Mesenchymal stem cell (in vitro differentiated cells and primary cell): ENCODE measurements around the gene NSDHL.

ENCODE experiments used
- DNase-seq: peaks from one replicate; pipeline ENCODE4 v3.0.0-alpha.2; 2013
- H2AFZ ChIP-seq: one replicate; pipeline ENCODE4 v1.6.1; 2013; ENCODE audit warnings: low read depth, mild to moderate bottlenecking, control low read depth, inconsistent platforms, low read length, moderate library complexity
- H2AK5ac ChIP-seq: 2 replicates; pipeline ENCODE4 v1.6.1; 2013; ENCODE audit warnings: low read length, moderate library complexity, mild to moderate bottlenecking, inconsistent platforms; ENCODE audit not compliant: severe bottlenecking
- H2BK120ac ChIP-seq: one replicate; pipeline ENCODE4 v1.6.1; 2013; ENCODE audit warnings: low read depth, mild to moderate bottlenecking, inconsistent platforms, low read length, moderate library complexity
- H2BK12ac ChIP-seq, 2 experiments: one replicate each; pipeline ENCODE4 v1.6.1; 2013; ENCODE audit warnings: inconsistent platforms in 2 of 2, low read length in 2 of 2, mild to moderate bottlenecking in 2 of 2, moderate library complexity in 2 of 2, control low read depth in 1 of 2
- H2BK15ac ChIP-seq: one replicate; pipeline ENCODE4 v1.6.1; 2013; ENCODE audit warnings: mild to moderate bottlenecking, low read depth, inconsistent platforms; ENCODE audit not compliant: poor library complexity, severe bottlenecking
- H2BK5ac ChIP-seq: 2 replicates; pipeline ENCODE4 v1.6.1; 2013; ENCODE audit warnings: low read depth, mild to moderate bottlenecking, low read length, control low read depth, inconsistent platforms; ENCODE audit not compliant: poor library complexity, severe bottlenecking
- H3K14ac ChIP-seq, 2 experiments: one replicate each; pipeline ENCODE4 v1.6.1; 2013; ENCODE audit warnings: inconsistent platforms in 2 of 2, low read length in 2 of 2, control low read depth in 1 of 2, mild to moderate bottlenecking in 1 of 2, moderate library complexity in 1 of 2
- H3K18ac ChIP-seq, 2 experiments: one replicate each; pipeline ENCODE4 v1.6.1; 2013; ENCODE audit warnings: inconsistent platforms in 2 of 2, low read length in 2 of 2, control low read depth in 1 of 2, low read depth in 1 of 2, mild to moderate bottlenecking in 1 of 2
- H3K23ac ChIP-seq, 2 experiments: one replicate each; pipeline ENCODE4 v1.6.1; 2013; ENCODE audit warnings: inconsistent platforms in 2 of 2, low read length in 2 of 2, mild to moderate bottlenecking in 2 of 2, moderate library complexity in 2 of 2, control low read depth in 1 of 2
- H3K27ac ChIP-seq: 2 replicates; pipeline ENCODE4 v1.5.1; 2013; ENCODE audit warnings: mild to moderate bottlenecking, moderate library complexity, low read length, control low read depth, inconsistent platforms; ENCODE audit not compliant: poor library complexity, severe bottlenecking
- H3K27me3 ChIP-seq, 2 experiments: 2 replicates each; pipeline versions ENCODE4 v1.6.1 to v1.7.0; 2013; ENCODE audit warnings: low read length in 2 of 2, mild to moderate bottlenecking in 2 of 2, moderate library complexity in 2 of 2, control low read depth in 1 of 2, inconsistent platforms in 1 of 2; ENCODE audit not compliant: control insufficient read depth in 1 of 2, insufficient read depth in 1 of 2
- H3K36me3 ChIP-seq, 2 experiments: 2 replicates each; pipeline versions ENCODE4 v1.6.1 to v1.7.0; 2013; ENCODE audit warnings: low read length in 2 of 2, control low read depth in 1 of 2, inconsistent platforms in 1 of 2, low read depth in 1 of 2, mild to moderate bottlenecking in 1 of 2; ENCODE audit not compliant: insufficient read depth in 2 of 2, control insufficient read depth in 1 of 2
- H3K4ac ChIP-seq, 2 experiments: one replicate each; pipeline ENCODE4 v1.6.1; 2013; ENCODE audit warnings: inconsistent platforms in 2 of 2, low read length in 2 of 2, mild to moderate bottlenecking in 2 of 2, moderate library complexity in 2 of 2, control low read depth in 1 of 2, low read depth in 1 of 2
- H3K4me1 ChIP-seq: 2 replicates; pipeline ENCODE4 v1.6.1; 2013; ENCODE audit warnings: low read depth, low read length, control low read depth; ENCODE audit not compliant: control insufficient read depth, insufficient read depth
- H3K4me2 ChIP-seq: 2 replicates; pipeline ENCODE4 v1.6.1; 2013; ENCODE audit warnings: low read length, mild to moderate bottlenecking, inconsistent platforms; ENCODE audit not compliant: poor library complexity, severe bottlenecking
- H3K4me3 ChIP-seq, 2 experiments: 2 replicates each; pipeline versions ENCODE4 v1.5.1 to v1.7.0; 2013; ENCODE audit warnings: low read length in 2 of 2, mild to moderate bottlenecking in 2 of 2, control low read depth in 1 of 2, low read depth in 1 of 2; ENCODE audit not compliant: insufficient read depth in 1 of 2
- H3K79me1 ChIP-seq: replicated peaks from 2 replicates; pipeline ENCODE4 v1.6.1; 2013; ENCODE audit warnings: mild to moderate bottlenecking, control low read depth, low read length, inconsistent platforms; ENCODE audit not compliant: poor library complexity, severe bottlenecking
- H3K9ac ChIP-seq: 2 replicates; pipeline ENCODE4 v1.7.0; 2013; ENCODE audit warnings: mild to moderate bottlenecking, low read length, moderate library complexity
- H3K9me3 ChIP-seq: 2 replicates; pipeline ENCODE4 v1.7.0; 2013; ENCODE audit warnings: mild to moderate bottlenecking, low read length; ENCODE audit not compliant: control insufficient read depth
- H4K8ac ChIP-seq: one replicate; pipeline ENCODE4 v1.6.1; 2013; ENCODE audit warnings: inconsistent platforms, mild to moderate bottlenecking, low read length, moderate library complexity
- H4K91ac ChIP-seq: one replicate; pipeline ENCODE4 v1.6.1; 2013; ENCODE audit warnings: mild to moderate bottlenecking, low read length, inconsistent platforms
- WGBS: methylation state at CpG from one replicate; pipeline ENCODE4 v1.1.7; 2013; ENCODE audit warnings: mixed read lengths; 5-methylcytosine and 5-hydroxymethylcytosine counted together

NSDHL gene

GRCh38 chrX:152843852-152844251, 13.0 kb downstream of the NSDHL start:
- H3K23ac ChIP-seq, result no peak overlapping the region
- no peak overlapping the region for H4K91ac ChIP-seq
- no peak overlapping the region for H3K14ac ChIP-seq
- H3K4me3 ChIP-seq, result no peak overlapping the region
- 87% methylated on average over 4 of the region's 5 CpGs for WGBS
- H4K8ac ChIP-seq, result no peak overlapping the region
- H3K4ac ChIP-seq, result no peak overlapping the region
- H3K9me3 ChIP-seq, result peaks cover 3% of the 10 kb centered on the region
- H2BK5ac ChIP-seq, result no peak overlapping the region
- H3K27ac ChIP-seq, result no peak overlapping the region
- H2AK5ac ChIP-seq, result no peak overlapping the region
- H3K9ac ChIP-seq, result no peak overlapping the region
- no peak for DNase-seq
- H3K79me1 ChIP-seq, result peaks cover 13% of the 10 kb centered on the region
- H3K18ac ChIP-seq, result no peak overlapping the region
- H3K36me3 ChIP-seq, result peaks cover 3 to 16% of the 10 kb centered on the region in 2 experiments
- peaks cover 0 to 3% of the 10 kb centered on the region in 2 experiments for H3K27me3 ChIP-seq
- H3K4me2 ChIP-seq, result no peak overlapping the region
- peaks cover 2% of the 10 kb centered on the region for H3K4me1 ChIP-seq
- no peak overlapping the region for H2AFZ ChIP-seq
- H2BK12ac ChIP-seq, result no peak overlapping the region
- H2BK15ac ChIP-seq, result no peak overlapping the region
- H2BK120ac ChIP-seq, result no peak overlapping the region

GRCh38 chrX:152844256-152844655, 13.4 kb downstream of the NSDHL start:
- H3K4ac ChIP-seq, result no peak overlapping the region
- no peak overlapping the region for H3K27ac ChIP-seq
- H3K4me1 ChIP-seq, result peaks cover 2% of the 10 kb centered on the region
- H3K4me2 ChIP-seq, result no peak overlapping the region
- no peak overlapping the region for H3K18ac ChIP-seq
- H2BK120ac ChIP-seq, result no peak overlapping the region
- H4K8ac ChIP-seq, result no peak overlapping the region
- H2BK5ac ChIP-seq, result no peak overlapping the region
- H3K4me3 ChIP-seq, result no peak overlapping the region
- no peak overlapping the region for H2BK12ac ChIP-seq
- WGBS, result 96% methylated on average over 5 of the region's 6 CpGs
- no peak overlapping the region for H2AK5ac ChIP-seq
- H2BK15ac ChIP-seq, result no peak overlapping the region
- H3K27me3 ChIP-seq, result peaks cover 0 to 3% of the 10 kb centered on the region in 2 experiments
- no peak overlapping the region for H2AFZ ChIP-seq
- no peak for DNase-seq
- no peak overlapping the region for H3K23ac ChIP-seq
- no peak overlapping the region for H4K91ac ChIP-seq
- no peak overlapping the region for H3K14ac ChIP-seq
- H3K9me3 ChIP-seq, result peaks cover 3% of the 10 kb centered on the region
- no peak overlapping the region for H3K9ac ChIP-seq
- H3K79me1 ChIP-seq, result peaks cover 13% of the 10 kb centered on the region
- peaks cover 4 to 18% of the 10 kb centered on the region in 2 experiments for H3K36me3 ChIP-seq

GRCh38 chrX:152845618-152846240, 14.9 kb downstream of the NSDHL start:
- Histone ChIP-seq H3K27me3 (peaks cover 0 to 7% of the 10 kb centered on the region in 2 experiments), H3K23ac (no peak overlapping the region), H3K9me3 (peaks cover 3% of the 10 kb centered on the region), H3K4me1 (peaks cover 2% of the 10 kb centered on the region), H4K91ac (no peak overlapping the region), H3K4me2 (no peak overlapping the region), H2AK5ac (no peak overlapping the region), H3K27ac (no peak overlapping the region), H3K4ac (no peak overlapping the region), H2BK15ac (no peak overlapping the region), H3K9ac (no peak overlapping the region), H2BK12ac (no peak overlapping the region), H3K4me3 (no peak overlapping the region), H4K8ac (no peak overlapping the region), H3K18ac (no peak overlapping the region), H3K79me1 (peaks cover 15% of the 10 kb centered on the region), H2BK5ac (no peak overlapping the region), H2BK120ac (no peak overlapping the region), H3K14ac (no peak overlapping the region), H3K36me3 (peaks cover 8 to 29% of the 10 kb centered on the region in 2 experiments), H2AFZ (no peak overlapping the region)
- DNase-seq, result no peak
- WGBS, result 91% methylated on average over 16 of the region's 17 CpGs

DNA sequence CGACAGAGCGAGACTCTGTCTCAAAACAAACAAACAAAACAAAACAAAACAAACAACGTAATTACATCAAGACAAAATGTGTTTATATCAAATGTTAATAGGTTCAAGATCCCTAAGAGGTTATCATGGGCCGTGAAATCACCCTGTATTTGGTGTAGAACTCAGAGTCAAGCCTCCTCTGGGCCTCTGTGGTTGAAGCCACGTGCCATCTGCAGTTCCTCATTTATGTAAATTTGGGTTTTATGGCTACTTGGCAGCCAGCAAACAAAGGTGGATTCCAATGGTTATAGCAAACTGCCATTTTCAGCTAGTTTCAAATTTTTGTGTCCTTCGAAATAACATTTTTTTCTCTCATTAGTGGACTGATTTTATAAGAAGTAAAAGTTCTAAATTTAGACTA, 16.4 kb downstream of the NSDHL start:
- H2BK5ac ChIP-seq, result no peak overlapping the region
- no peak overlapping the region for H2AK5ac ChIP-seq
- H3K4me3 ChIP-seq, result no peak overlapping the region
- H3K4ac ChIP-seq, result no peak overlapping the region
- peaks cover 3% of the 10 kb centered on the region for H3K9me3 ChIP-seq
- H3K27ac ChIP-seq, result no peak overlapping the region
- no peak overlapping the region for H4K91ac ChIP-seq
- no peak for DNase-seq
- no peak overlapping the region for H2BK15ac ChIP-seq
- no peak overlapping the region for H3K18ac ChIP-seq
- H3K4me1 ChIP-seq, result peaks cover 2% of the 10 kb centered on the region
- H3K14ac ChIP-seq, result no peak overlapping the region
- peaks cover 15% of the 10 kb centered on the region for H3K79me1 ChIP-seq
- H3K4me2 ChIP-seq, result no peak overlapping the region
- no peak overlapping the region for H2BK120ac ChIP-seq
- H3K9ac ChIP-seq, result no peak overlapping the region
- H2BK12ac ChIP-seq, result no peak overlapping the region
- H3K27me3 ChIP-seq, result peaks cover 0 to 10% of the 10 kb centered on the region in 2 experiments
- H2AFZ ChIP-seq, result no peak overlapping the region
- 90% methylated on average over 2 of the region's 6 CpGs for WGBS
- H3K36me3 ChIP-seq, result peaks cover 19 to 45% of the 10 kb centered on the region in 2 experiments
- H4K8ac ChIP-seq, result no peak overlapping the region
- H3K23ac ChIP-seq, result no peak overlapping the region
